GM13977 (cell line): Measurements from ENCODE around the gene PTMA.
"Not testable (repeated sequence)": the region's sequence is repeated elsewhere in the genome, so short reads cannot be mapped to it uniquely, and the experiment has no call there.

Experiments used
- DNase-seq: peaks from one replicate; pipeline ENCODE4 v3.0.0; 2012; ENCODE audit warnings: low spot score
- in situ Hi-C: fragments of 300-500 bp; cut with MboI; formaldehyde crosslinking; loops from one replicate; pipeline ENCODE4 v1.12.0; 2022; ENCODE audit warnings: low sequenced_read_pairs, low pct_unique_long_range_greater_than_20kb, mixed read lengths, inconsistent platforms; ENCODE audit not compliant: unreplicated experiment
- TF ChIP-seq, protein P1 (sequence below): IDR thresholded peaks from 2 replicates; pipeline ENCODE4 v1.5.1; 2012; ENCODE audit warnings: mild to moderate bottlenecking, control low read depth; ENCODE audit not compliant: insufficient read depth; ENCODE audit errors: extremely low read depth, missing control alignments

Gene PTMA

DNA sequence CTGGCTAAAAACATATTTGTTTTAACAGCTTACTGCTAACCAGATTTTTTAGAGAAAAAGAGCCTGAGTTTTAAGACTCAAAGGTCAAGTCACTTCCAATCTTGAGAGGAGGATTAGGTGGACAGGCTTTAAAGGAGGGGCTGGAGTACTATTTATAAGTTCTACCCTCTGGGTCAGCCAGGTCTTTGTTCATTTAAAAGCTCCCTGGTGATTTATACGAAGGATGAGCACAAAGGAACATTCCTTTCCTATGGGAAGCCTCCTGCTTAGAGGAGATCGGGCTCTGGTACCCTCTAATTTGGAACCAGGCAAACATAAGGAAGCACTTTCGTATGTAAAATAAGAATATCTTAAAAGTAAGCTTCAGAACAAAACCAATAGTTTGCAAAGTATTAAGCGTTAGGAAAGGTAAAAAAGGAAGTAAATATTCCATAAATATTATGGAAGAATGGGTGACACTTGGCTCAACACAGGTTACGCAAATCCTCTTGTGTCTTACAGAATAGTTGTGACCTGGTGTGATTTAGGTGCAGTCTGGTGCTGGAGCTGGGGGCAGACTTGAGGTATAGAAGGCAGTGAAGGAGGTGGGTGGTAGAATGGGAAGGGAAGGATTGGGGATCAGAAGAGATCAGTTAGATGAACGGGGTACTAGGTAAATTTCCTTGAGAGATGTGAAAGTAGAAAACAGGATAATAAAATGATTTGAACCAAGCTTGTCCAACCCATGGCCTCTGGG lies 37.1 kb downstream of the PTMA start:
- TF ChIP-seq, protein P1, sequence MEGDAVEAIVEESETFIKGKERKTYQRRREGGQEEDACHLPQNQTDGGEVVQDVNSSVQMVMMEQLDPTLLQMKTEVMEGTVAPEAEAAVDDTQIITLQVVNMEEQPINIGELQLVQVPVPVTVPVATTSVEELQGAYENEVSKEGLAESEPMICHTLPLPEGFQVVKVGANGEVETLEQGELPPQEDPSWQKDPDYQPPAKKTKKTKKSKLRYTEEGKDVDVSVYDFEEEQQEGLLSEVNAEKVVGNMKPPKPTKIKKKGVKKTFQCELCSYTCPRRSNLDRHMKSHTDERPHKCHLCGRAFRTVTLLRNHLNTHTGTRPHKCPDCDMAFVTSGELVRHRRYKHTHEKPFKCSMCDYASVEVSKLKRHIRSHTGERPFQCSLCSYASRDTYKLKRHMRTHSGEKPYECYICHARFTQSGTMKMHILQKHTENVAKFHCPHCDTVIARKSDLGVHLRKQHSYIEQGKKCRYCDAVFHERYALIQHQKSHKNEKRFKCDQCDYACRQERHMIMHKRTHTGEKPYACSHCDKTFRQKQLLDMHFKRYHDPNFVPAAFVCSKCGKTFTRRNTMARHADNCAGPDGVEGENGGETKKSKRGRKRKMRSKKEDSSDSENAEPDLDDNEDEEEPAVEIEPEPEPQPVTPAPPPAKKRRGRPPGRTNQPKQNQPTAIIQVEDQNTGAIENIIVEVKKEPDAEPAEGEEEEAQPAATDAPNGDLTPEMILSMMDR: no peak
- in situ Hi-C loops: no loop called here
- DNase-seq: no peak

GRCh38 chr2:231748153-231748896 lies 40.0 kb downstream of the PTMA start:
- DNase-seq, in situ Hi-C loops: not testable (repeated sequence)

- in situ Hi-C loops, DNase-seq: not testable (repeated sequence)
Observed at GRCh38 chr2:231749016-231749415, 40.7 kb downstream of the PTMA start.

DNA sequence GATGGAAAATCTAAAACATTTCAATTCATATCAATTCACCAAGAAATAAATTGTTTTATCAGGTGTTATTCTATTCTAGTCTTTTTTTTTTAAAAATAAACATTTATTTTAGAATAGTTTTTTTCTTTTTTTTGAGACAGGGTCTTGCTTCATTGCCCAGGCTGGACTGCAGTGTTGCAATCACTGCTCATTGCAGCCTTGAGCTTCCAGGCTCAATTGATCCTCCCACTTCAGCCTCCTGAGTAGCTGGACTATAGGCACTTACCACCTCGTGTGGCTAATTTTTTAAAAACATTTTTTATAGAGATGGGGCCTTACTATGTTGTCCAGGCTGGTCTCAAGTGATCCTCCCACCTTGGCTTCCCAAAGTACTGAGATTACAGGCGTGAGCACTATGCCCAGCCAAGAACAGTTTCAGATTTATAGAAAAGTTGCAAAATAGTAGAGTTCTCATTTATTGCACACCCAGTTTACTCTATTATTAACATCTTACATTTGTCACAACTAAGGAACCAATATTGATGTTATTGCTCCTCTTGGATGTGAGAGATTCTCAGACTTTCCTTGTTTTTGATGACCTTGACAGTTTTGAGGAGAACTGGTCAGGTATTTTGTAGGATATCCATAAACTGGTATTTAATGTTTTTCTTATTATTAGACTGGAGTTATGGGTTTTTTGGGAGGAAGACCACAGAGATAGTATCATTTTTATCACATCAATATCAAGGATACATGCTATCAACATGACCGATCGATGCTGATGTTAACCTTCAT lies 42.9 kb downstream of the PTMA start:
- no peak for DNase-seq
- in situ Hi-C loops: no loop called here
- TF ChIP-seq, protein P1: no peak

GRCh38 chr2:231752061-231752460 lies 43.7 kb downstream of the PTMA start:
- in situ Hi-C loops: no loop called here
- TF ChIP-seq, protein P1: no peak
- no peak for DNase-seq

DNA sequence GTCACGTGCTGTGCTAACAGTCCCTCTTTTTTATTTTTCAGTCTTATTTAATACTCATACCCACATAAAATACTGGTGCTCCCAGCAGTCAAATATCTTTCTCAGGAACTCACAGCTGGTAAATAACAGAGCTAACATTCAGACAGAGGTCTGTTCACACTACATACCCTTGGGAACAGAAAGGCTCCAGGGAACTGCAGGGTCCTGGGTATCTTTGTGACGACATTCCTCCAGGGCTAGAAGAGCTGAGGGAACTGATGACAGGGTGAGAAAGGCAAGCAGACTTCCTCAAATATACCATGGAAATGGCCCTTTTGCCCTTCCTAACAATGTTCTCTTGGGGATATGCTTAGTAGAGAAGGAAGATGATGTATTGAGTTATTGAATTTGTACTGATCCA lies 53.4 kb downstream of the PTMA start:
- TF ChIP-seq, protein P1: no peak
- no peak for DNase-seq
- in situ Hi-C loops: no loop called here
